ENCODE measurements around the gene P2RY11.

P2RY11 gene

DNA sequence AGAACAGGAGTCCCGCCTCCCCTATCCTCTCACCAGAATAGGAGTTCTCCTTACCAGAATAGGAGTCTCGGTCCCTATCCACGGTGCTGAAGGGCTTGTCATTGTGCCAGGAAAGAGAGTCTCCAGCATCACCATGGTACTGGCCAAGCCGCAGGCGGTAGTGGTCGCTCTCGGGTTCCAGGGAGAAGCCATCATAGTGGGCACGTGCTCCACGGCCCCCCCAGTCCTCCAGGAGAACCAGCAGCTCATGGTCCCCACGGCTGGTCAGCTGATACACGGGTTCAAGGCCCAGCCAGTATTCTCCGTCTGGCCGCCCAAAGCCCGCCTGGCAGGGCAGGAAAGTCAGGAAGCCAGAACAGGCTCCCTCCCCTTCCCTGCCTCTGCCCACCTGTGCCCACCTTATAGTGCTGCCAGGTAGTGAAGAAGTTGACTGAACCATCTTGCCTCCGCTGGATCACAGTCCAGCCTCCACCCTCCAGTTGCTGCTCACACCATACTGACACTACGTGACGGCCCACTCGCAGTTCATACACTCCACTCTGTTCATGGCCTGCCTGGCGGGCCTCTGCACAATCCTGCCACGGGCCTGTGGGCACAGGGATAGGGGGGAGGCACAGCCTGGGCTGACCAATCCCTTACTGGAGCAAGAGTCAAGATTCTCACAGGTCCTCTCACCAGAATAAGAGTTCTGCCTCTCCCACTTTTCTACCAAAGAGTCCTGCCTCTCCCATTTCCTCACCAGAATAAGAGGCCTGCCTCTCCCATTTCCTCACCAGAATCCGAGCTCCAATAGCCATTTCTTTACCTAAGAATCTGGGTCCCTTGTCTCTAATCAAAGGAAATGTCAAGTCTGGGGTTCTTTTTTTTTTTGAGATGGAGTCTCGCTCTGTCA, 18.0 kb upstream of the P2RY11 start:
- no peak for DNase-seq

DNA sequence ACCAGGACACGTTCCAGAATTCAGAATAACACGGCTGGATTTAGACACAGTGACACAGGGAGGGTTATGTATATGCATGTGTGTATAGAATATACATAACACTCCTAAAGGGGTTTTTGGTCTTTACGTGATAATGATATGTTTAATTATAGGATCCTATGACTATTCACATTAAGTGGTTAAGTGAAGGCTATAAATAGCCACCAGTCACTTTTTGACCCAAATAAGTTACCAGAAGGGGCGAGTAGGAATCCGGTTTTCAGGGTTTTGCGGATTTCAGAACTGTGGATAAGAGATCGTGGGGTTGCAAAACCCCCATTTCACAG, 15.9 kb upstream of the P2RY11 start:
- DNase-seq, result no peak

DNA sequence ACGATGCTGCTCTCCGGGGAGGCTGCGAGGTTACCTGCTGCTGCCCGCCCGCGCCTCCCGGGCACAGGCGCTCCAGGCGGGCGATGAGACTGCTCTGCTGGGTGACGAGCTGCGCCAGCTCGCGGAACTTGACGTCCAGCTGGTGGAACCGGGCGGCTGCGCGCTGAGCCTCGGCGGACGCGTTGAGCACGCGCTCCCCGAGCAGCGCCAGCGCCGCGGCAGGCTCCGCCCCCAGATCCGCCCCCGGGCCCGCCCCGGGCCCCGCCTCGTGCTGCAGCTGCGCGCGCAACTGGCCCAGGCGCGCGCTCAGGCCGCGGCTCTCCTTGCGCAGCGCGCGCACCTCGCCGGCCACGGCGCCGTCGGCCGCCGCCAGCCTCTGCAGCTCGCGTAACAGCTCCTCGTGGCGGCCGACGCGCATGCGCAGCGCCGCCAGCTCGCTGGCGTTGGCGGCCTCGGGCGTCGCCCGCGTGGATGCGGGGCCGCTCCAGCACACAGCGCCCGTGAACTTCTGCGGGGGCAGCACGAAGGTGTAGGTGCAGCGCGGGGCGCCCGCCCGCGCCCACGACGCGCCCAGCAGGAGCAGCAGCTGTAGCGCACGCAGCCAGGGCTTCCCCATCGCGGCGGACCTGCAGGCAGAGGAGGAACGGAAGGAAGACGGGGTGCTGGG, 15.4 kb upstream of the P2RY11 start:
- DNase-seq, result peak; percentile 88 to 93

DNA sequence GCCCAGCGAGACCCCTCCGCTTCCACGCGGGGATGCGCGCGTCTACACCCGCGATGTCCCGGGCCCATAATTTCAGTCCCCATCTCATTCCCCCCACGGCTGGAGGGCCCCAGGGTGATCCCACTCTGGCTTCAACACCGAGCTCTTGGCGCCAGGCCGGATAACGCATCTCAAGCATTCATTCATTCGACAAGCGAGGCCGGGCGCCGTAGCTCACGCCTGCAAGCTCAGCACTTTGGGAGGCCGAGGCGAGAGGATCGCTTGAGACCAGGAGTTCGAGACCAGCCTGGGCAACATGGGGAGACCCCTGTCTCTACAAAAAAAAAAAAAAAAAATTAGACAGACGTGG, 14.9 kb upstream of the P2RY11 start:
- DNase-seq, result no peak

DNA sequence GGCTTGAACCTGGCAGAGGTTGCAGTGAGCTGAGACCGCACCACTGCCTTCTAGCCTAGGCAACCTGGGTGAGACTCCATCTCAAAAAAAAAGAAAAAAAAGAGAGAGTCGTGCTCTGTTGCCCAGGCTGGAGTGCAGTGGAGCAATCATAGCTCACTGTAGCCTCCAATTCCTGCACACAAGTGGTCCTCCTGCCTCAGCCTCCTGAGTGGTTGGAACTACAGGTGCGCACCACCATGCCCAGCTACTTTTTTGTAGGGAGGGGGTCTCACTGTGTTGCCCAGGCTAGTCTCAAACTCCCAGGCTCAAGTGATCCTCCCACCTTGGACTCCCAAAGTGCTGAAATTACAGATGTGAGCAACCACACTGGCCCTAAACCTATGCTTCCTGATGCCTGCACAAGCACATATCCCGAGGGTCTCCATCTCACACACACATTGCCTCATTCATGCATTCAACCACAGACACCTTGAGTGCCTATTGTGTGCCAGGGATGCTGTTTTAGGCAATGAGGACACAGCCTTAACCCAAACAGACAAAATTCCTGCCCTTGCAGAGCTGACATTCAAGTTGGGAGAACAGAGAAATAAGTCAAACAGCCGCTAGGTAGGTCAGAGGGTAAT, 11.2 kb upstream of the P2RY11 start:
- no peak for DNase-seq

DNA sequence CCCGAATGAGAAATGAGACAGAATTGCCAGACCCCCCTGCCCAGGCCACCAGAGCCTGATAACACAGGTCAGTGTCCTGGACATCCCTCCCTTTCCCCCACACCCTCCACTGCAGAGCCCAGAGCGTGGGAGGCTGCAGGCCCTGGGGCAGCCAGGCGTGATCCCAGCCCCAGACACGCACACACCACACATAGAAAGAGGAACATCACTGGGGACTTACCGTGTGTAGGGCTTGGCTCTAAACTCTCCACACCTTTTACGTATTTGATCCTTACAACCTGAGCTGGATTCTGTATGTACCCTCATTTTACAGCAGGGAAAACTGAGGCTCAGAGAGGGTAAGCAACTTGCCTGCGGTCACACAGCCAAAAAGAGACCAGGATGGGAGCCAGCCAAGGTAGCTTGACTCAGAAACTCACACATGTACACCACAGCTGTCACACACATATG, 8.7 kb upstream of the P2RY11 start:
- no peak for DNase-seq

DNA sequence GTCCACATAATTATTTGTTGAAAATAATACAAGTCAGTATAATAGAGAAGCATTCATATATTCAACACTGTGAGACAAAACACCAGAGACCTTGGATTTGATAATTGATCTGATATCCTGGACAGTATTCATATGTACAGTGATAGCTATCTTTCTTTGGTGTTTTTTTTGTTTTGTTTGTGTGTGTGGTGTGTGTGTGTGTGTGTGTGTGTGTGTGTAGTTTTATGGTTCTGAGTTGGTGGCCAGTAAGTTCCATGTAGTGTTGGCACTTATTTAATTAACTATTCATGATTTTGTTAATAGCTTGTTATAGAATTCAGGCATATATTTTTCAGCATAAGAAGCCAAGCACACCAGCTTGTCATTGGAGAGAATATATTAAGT, 7.4 kb upstream of the P2RY11 start:
- no peak for DNase-seq

DNA sequence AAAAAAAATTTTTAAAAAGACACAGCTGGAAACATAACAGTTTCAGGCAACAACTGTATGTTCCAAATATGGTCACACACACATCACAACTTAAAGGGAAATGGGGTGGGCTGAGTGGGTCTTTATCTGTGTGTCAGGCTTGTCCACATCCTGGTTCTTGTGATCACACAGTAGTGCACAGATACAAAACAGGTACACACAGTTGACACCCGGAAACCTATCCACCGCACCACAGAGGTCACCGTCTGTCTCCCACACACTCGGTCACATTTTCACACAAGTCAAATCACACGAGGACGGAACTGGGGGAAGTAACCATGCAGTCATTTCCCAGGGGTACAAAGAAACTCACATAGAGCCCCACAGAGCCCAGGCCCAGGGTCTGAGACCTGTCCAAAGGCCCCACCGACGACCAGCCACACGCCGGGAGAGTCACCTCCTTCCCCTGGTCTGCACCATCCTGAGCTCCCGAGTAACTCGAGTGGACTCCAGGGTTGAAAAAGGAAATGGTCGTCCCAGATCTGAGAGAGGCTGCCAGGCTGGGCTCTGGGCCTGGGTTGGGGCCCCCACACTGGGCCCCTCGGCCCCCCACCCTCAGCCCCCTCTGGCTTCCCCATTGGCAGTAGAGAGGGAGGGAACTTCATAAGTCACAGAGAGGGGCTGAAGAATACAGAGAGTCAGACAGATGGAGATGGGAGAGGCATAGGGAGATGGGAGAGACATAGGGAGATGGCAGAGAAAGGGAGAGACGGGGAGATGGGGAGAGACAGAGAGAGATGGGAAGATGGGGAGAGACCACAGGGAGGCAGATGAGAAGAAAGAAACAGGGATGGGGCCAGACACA, 6.6 kb upstream of the P2RY11 start:
- peak; percentile 63 to 65 for DNase-seq

DNA sequence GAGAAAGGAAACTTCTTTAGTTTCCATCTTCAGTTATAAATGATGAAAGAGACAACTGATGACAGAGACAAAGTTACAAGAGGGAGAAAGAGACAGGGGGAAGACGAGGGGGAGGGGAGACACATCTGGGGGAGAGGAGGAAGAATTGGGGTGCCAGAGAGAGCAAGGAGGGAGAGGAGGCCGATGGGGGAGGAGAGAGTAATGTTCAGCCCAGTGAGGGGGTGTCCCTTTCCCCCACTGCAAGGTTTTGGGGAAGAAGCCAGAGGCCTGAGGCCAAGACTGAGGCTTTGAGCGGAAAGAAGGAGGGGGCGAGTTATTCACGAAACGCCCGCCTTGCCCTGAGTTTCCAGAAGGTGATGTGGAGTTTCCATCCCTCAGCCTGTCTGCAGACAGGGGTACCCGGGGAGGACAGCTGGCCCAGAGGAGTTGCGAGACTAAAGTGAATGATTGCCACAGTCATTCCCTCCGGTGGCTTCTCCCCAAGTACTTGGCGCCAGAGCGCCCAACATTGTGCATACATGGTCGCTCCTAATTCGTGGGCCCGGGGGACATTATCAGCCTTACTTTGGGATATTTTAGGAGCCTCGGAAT, 5.9 kb upstream of the P2RY11 start:
- peak; percentile 72 to 75 for DNase-seq

DNA sequence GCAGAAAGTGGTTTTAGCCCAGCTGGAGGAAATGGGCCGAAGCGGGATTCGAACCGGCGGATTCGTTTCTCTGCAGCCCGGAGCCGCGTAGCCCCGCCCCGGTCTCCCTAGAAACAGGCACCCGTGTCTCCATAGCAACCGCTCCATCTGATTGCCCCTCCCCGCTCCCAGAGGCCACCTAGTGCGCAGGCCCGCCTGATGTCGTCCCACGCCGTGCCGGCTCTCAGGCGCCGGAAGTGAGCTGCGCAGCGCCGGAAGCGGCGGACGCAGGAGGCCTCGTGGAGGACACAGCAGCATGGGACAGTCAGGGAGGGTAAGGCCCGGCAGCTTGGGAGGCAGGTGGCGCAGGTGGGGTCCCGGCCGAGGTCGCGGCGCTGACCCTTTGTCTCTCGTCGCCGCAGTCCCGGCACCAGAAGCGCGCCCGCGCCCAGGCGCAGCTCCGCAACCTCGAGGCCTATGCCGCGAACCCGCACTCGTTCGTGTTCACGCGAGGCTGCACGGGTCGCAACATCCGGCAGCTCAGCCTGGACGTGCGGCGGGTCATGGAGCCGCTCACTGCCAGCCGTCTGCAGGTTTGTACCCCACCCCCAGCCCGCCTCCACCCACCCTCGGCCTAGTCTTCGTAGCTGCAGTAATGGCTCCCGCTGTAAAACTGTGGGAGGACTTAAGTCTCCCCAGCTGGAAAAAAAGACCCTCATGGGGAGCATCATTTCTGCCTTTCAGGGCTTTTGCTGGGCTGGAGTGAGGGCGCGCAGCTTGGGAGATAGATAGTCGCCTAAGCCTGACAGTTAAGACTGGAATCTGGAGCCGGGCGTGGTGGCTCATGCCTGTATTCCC, 5.2 kb upstream of the P2RY11 start, which contains the start of gene PPAN:
TSS of gene PPAN (plus strand) at position 263 of the 837 bp plus-strand sequence. CDS start at position 296, 33 bp downstream.
- DNase-seq, result peak; percentile 97

DNA sequence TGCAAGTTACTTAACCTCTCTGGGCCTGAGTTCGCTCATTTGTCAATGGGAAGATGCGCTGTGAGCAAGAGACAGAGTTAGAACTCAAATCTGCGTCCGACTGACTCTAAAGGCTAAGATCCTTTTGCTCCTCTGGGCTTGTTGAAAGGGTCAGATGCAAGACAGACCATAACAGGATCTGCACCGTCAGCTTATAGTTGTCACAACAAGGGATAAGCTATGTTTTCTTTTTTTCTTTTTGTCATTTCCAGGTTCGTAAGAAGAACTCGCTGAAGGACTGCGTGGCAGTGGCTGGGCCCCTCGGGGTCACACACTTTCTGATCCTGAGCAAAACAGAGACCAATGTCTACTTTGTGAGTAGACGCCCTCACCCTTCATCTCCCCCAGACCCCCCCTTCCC, 4.2 kb upstream of the P2RY11 start:
- no peak for DNase-seq

DNA sequence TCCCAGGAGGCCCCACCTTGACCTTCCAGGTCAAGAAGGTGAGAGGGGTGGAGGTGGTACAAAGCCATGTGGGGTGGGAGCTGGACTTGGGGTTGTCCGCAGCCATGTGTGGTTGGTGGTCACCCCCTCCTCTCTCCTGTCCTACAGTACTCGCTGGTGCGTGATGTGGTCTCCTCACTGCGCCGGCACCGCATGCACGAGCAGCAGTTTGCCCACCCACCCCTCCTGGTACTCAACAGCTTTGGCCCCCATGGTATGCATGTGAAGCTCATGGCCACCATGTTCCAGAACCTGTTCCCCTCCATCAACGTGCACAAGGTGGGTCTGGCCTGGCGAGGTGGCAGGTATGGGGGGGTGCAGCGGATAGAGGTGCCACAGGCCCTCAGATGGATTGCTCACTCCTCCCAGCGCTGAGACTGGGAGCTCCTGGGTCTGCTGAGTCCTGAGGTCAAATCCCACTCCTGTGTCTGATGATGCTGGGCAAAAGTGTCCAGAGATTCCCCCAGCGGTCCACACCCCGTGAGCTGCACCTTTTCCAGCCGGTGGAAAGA, 3.6 kb upstream of the P2RY11 start:
- DNase-seq, result no peak

DNA sequence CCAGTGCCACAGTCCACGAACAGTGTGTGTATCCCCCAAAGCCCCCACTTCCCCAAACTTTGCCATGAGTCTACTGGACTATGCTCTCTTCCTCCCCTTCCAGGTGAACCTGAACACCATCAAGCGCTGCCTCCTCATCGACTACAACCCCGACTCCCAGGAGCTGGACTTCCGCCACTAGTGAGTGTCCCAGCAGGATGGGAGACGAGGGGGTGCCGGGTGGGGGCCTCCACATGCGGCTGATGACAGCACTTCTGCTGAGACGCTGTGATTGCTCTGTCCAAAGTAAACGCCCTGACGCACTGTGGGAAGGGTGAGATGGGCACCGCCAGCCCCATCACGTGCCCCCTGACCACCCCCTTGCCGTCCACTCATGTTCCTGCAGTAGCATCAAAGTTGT, 2.0 kb upstream of the P2RY11 start:
- no peak for DNase-seq

DNA sequence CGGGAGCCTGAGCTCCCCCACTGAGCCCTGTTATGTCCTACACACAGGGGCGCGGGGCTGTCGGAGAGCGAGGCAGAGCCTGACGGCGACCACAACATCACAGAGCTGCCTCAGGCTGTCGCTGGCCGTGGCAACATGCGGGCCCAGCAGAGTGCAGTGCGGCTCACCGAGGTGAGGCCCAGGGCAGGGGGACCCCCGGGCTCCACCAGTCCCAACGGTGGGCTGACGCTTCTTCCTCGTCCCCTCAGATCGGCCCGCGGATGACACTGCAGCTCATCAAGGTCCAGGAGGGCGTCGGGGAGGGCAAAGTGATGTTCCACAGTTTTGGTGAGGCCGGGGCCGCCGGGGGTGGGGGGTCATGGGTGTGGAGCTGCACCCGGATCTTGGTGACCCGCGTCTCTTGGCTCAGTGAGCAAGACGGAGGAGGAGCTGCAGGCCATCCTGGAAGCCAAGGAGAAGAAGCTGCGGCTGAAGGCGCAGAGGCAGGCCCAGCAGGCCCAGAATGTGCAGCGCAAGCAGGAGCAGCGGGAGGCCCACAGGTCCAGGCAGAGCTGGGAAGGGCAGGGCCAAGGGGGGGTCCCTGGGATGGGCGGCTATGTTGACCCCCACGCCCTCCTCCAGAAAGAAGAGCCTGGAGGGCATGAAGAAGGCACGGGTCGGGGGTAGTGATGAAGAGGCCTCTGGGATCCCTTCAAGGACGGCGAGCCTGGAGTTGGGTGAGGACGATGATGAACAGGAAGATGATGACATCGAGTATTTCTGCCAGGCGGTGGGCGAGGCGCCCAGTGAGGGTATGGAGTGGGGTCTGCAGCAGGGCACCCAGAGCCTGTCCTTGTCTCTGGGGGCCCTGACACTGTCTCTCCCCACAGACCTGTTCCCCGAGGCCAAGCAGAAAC, 1.2 kb upstream of the P2RY11 start:
- DNase-seq, result no peak

DNA sequence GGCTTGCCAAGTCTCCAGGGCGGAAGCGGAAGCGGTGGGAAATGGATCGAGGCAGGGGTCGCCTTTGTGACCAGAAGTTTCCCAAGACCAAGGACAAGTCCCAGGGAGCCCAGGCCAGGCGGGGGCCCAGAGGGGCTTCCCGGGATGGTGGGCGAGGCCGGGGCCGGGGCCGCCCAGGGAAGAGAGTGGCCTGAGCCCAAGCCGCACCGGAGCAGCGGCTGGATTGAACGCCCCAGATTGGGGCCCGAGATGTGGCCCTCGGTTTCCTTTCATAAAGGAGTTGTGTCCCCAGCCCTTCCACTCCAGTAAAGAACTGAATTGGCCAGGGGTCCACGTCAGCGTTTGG, 548 bp upstream of the P2RY11 start:
- DNase-seq, result no peak

DNA sequence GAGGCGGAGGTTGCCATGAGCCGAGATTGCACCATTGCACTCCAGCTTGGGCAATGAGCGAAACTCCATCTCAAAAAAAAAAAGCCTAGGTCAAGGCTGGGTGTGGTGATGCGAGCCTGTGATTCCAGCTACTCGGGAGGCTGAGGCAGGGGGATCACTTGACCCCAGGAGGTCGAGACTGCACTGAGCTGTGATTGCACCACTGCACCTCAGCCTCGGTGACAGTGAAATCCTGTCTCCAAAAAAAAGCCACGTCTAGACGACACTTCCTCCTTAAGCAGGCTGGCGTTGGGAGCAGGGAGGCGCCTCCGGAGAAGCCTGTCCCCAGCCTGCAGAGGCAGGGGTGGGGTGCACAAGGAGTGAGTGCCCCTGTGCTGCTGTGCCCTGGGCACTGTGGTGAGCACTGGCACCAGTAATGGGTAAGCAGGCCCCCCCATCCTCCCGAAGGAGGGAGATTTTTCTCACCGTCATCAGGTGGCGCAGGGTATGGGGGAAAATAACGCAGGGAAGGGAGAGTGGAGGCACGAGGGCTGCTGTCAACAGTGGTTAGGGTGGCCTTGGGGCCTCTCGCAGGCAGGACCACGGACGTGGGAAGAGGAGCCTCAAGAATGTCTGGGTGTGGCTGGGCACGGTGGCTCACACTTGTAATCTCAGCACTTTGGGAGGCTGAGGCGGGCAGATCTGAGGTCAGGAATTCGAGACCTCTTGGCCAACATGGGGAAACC, 706 bp downstream of the P2RY11 start:
- peak; percentile 59 for DNase-seq

DNA sequence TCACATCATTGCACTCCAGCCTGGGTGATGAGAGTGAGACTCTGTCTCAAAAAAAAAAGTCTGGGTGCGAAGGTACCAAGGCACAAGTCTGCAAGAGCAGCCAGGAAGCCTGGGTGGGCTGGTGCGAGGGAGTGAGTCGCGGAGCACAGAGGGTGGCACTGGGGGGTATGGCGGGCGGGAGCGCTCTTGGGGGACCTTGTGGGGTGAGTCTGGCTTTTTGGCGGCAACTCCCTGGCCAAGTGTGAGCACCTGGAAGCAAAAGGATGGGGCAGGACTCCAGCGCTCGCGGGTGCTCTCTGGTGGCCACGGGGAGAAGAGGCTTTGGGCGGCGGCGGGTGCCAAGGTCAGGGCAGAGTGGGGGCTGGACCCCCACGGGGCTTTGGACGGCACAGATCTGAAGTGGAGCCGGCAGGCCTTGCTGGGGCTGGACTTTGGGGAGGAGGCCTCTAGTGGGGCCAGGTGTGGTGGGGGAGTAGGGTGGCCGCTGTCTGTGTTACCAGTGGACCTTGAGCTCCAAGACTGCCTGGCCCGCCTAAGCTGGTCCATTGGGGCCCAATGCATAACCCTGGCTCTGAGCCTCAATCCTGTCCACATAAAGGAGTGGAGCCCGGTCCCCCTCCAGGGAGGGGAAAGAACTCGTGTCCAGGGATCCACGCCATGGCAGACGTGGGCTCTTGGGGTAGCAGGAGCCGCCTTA, 1.6 kb downstream of the P2RY11 start:
- peak; percentile 74 to 76 for DNase-seq

DNA sequence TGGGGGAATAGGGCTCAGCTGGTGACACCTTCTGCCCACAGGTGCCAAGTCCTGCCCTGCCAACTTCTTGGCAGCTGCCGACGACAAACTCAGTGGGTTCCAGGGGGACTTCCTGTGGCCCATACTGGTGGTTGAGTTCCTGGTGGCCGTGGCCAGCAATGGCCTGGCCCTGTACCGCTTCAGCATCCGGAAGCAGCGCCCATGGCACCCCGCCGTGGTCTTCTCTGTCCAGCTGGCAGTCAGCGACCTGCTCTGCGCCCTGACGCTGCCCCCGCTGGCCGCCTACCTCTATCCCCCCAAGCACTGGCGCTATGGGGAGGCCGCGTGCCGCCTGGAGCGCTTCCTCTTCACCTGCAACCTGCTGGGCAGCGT, 2.1 kb downstream of the P2RY11 start:
- DNase-seq, result no peak

Measured in stimulated activated CD4-positive, alpha-beta T cell treated with anti-CD3 and anti-CD28 coated beads, Interleukin-2, amount 100 ng/mL, for 48 hours (primary cell).